A549 (cell line): Measurements from ENCODE around the gene TOM1L1.

ENCODE experiments used
- CEBPB ChIP-seq, 2 experiments: fragments of >200 bp in 1 of 2; sonication (Bioruptor Twin) in 1 of 2; formaldehyde crosslinking in 1 of 2; IDR thresholded peaks; 2 replicates each; pipeline ENCODE4 v1.6.1; 2012 to 2016
- EP300 ChIP-seq, 2 experiments: fragments of >200 bp; sonication (Bioruptor Twin); formaldehyde crosslinking; IDR thresholded peaks; 2 replicates in 1 of 2; 3 replicates in 1 of 2; pipeline ENCODE4 v1.6.1; 2016 to 2017
- FOSB ChIP-seq: fragments of 250-450 bp; sonication (Bioruptor Pico); IDR thresholded peaks from 2 replicates; pipeline ENCODE4 v1.5.0; 2020; ENCODE audit warnings: mild to moderate bottlenecking, moderate library complexity
- MAZ ChIP-seq: fragments of 150-350 bp; IDR thresholded peaks from 2 replicates; pipeline ENCODE4 v1.6.1; 2014; ENCODE audit warnings: antibody characterized with exemption, low read depth, low read length, borderline replicate concordance
- POLR2A ChIP-seq: IDR thresholded peaks from 2 replicates; pipeline ENCODE4 v1.6.1; 2012; ENCODE audit warnings: mild to moderate bottlenecking, low read length
- ZNF302 ChIP-seq: fragments of 250-450 bp; sonication (Bioruptor Pico); IDR thresholded peaks from 2 replicates; pipeline ENCODE4 v1.9.0; 2021; ENCODE audit warnings: inconsistent platforms, mild to moderate bottlenecking, moderate library complexity
- TF ChIP-seq, protein P1 (sequence below): fragments of >200 bp; sonication (Bioruptor Twin); formaldehyde crosslinking; IDR thresholded peaks from 3 replicates; pipeline ENCODE4 v1.5.1; 2016
- TF ChIP-seq, protein P2 (sequence below): IDR thresholded peaks from 2 replicates; pipeline ENCODE4 v1.6.1; 2012
- TF ChIP-seq, protein P3 (sequence below): fragments of 200-600 bp; sonication (generic); IDR thresholded peaks from 2 replicates; pipeline ENCODE4 v1.6.1; 2016; ENCODE audit warnings: antibody characterized with exemption, mild to moderate bottlenecking, moderate library complexity

DNA sequence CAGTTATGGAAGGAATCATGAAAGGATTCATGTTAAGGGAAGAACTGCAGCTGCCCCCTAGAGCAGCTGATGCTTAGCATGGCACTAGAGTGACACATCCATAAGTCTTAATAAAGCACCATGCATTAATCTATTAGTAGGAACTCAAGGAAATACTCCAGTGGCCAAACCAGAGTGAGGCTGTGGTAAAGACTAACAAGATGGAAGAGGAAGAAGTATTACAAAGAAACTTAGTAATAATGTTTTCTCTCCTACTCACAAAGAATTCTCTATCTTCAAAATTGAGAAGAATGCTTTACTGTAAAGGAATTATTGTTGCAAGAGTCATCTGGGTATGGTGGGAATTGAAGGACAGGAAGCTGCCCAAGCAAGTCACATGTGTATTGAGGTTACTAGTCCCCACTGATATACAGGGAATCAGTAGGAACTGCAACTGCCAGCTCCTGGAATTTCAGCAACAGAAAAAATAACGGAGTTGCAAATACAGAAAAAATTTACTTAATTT is 29.9 kb upstream of the TOM1L1 start:
- TF ChIP-seq, protein P1, sequence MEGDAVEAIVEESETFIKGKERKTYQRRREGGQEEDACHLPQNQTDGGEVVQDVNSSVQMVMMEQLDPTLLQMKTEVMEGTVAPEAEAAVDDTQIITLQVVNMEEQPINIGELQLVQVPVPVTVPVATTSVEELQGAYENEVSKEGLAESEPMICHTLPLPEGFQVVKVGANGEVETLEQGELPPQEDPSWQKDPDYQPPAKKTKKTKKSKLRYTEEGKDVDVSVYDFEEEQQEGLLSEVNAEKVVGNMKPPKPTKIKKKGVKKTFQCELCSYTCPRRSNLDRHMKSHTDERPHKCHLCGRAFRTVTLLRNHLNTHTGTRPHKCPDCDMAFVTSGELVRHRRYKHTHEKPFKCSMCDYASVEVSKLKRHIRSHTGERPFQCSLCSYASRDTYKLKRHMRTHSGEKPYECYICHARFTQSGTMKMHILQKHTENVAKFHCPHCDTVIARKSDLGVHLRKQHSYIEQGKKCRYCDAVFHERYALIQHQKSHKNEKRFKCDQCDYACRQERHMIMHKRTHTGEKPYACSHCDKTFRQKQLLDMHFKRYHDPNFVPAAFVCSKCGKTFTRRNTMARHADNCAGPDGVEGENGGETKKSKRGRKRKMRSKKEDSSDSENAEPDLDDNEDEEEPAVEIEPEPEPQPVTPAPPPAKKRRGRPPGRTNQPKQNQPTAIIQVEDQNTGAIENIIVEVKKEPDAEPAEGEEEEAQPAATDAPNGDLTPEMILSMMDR = no peak
- no peak for TF ChIP-seq CEBPB (IDR thresholded peaks at IDR 0.05)
- no peak for TF ChIP-seq FOSB (CRISPR knock-in tag)
- TF ChIP-seq POLR2A = no peak
- TF ChIP-seq, protein P2, sequence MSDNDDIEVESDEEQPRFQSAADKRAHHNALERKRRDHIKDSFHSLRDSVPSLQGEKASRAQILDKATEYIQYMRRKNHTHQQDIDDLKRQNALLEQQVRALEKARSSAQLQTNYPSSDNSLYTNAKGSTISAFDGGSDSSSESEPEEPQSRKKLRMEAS = no peak
- no peak for TF ChIP-seq MAZ
- TF ChIP-seq EP300 (IDR thresholded peaks at IDR 0.05) = no peak
- TF ChIP-seq, protein P3, sequence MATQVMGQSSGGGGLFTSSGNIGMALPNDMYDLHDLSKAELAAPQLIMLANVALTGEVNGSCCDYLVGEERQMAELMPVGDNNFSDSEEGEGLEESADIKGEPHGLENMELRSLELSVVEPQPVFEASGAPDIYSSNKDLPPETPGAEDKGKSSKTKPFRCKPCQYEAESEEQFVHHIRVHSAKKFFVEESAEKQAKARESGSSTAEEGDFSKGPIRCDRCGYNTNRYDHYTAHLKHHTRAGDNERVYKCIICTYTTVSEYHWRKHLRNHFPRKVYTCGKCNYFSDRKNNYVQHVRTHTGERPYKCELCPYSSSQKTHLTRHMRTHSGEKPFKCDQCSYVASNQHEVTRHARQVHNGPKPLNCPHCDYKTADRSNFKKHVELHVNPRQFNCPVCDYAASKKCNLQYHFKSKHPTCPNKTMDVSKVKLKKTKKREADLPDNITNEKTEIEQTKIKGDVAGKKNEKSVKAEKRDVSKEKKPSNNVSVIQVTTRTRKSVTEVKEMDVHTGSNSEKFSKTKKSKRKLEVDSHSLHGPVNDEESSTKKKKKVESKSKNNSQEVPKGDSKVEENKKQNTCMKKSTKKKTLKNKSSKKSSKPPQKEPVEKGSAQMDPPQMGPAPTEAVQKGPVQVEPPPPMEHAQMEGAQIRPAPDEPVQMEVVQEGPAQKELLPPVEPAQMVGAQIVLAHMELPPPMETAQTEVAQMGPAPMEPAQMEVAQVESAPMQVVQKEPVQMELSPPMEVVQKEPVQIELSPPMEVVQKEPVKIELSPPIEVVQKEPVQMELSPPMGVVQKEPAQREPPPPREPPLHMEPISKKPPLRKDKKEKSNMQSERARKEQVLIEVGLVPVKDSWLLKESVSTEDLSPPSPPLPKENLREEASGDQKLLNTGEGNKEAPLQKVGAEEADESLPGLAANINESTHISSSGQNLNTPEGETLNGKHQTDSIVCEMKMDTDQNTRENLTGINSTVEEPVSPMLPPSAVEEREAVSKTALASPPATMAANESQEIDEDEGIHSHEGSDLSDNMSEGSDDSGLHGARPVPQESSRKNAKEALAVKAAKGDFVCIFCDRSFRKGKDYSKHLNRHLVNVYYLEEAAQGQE = no peak
- no peak for TF ChIP-seq ZNF302 (CRISPR knock-in tag)
